GM19351 (cell line): ENCODE measurements around the gene KRTAP4-3.
"Not testable (repeated sequence)": the region's sequence is repeated elsewhere in the genome, so short reads cannot be mapped to it uniquely, and the experiment has no call there.

Experiments used
- ATAC-seq: cut with Tn5 transposase; IDR thresholded peaks from one replicate; pipeline ENCODE4 v1.9.1; 2021; ENCODE audit warnings: mild to moderate bottlenecking, moderate library complexity; ENCODE audit not compliant: unreplicated experiment

Gene KRTAP4-3

DNA sequence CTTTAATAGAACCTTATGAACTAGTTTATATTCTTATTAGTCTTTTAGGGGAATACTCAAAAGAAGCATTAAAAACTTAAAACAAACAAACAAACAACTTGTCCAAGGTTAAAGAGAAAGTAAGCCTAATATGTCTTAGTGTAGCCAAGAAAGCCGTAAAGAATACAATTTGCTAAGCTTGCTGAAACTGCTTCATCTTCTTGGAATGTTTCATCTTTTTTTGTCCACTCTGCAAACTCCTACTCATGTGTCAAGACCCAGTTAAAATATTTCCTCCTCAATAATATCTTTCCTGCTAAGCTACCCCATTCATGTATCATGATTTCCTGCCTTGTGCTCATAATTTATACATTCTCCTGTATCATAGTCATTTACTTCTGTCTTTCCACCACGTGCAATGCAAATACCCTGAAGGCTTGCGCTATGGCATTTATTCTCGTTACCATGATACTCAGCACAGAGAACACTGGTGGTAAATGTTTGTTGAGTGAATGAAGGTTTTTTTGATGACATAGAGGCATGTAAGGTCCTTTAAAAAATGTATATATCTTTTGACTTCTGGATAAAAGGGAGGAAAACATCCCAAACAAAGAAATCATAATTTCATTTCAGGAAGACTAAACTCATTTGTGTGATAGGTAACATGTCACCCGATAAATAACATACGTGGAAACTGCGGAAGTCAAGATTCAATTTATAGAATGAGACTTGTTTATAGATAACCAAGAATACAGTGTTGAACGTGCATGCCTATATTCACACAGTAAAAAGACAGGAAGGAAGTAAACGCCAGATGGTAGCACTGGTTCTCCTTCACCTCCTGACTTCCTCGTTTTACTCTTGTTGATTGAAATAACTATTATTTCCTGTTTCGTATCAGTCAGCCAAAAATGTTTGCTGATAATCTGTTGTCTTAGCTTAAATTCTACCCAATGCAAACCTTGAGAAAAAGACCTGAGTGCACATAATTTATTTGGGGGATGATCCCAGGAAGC, 48.0 kb downstream of the KRTAP4-3 start:
- not testable (repeated sequence) for ATAC-seq

GRCh38 chr17:41118721-41119120, 49.3 kb downstream of the KRTAP4-3 start:
- no peak for ATAC-seq

GRCh38 chr17:41117846-41118386, 50.1 kb downstream of the KRTAP4-3 start, which contains the start of gene KRTAP4-11:
KRTAP4-11 (minus strand) TSS chr17:41118373; CDS start chr17:41118315, 58 bp downstream.
- ATAC-seq = not testable (repeated sequence)
